LNCAP (cell line): ENCODE results near the gene ARFIP1.

ENCODE experiments used
- CTCF ChIP-seq: fragments of 450-650 bp; IDR thresholded peaks from 2 replicates; pipeline ENCODE4 v1.5.1; 2017; ENCODE audit warnings: mild to moderate bottlenecking

ARFIP1 gene

GRCh38 chr4:152778656-152779512 is 870 bp upstream of the ARFIP1 start:
- no peak for TF ChIP-seq CTCF

- TF ChIP-seq CTCF, result no peak
Observed at GRCh38 chr4:152780267-152780778, 569 bp downstream of the ARFIP1 start.

GRCh38 chr4:152784490-152785350 is 5.0 kb downstream of the ARFIP1 start:
- TF ChIP-seq CTCF, result peak; percentile 43; the same call in 1 of the 2 replicates

- TF ChIP-seq CTCF, result no peak
Observed at GRCh38 chr4:152785639-152786615, 6.2 kb downstream of the ARFIP1 start.

- no peak for TF ChIP-seq CTCF
Observed at GRCh38 chr4:152786627-152787026, 6.9 kb downstream of the ARFIP1 start.

- TF ChIP-seq CTCF, result no peak
Observed at GRCh38 chr4:152795891-152796290, 16.1 kb downstream of the ARFIP1 start.

GRCh38 chr4:152803541-152803940 is 23.8 kb downstream of the ARFIP1 start:
- no peak for TF ChIP-seq CTCF
